Trophoblast cell (in vitro differentiated cells and primary cell): Measurements from ENCODE around the gene AGPAT3. TPM values are rescaled to one million over a fixed set of nuclear protein-coding genes. Genes with fewer than 3 reads are reported as not detected.

Experiments used
- DNase-seq, 2 donors: peaks; one replicate each; pipeline ENCODE4 v3.0.0-alpha.2; 2016
- H2AFZ ChIP-seq: 2 replicates; pipeline ENCODE4 v1.6.1; 2013; ENCODE audit warnings: low read length, moderate library complexity, mild to moderate bottlenecking; ENCODE audit not compliant: insufficient read depth, poor library complexity
- H2AK5ac ChIP-seq: 2 replicates; pipeline ENCODE4 v1.6.1; 2013; ENCODE audit warnings: mild to moderate bottlenecking, low read length
- H2BK120ac ChIP-seq: 2 replicates; pipeline ENCODE4 v1.6.1; 2013; ENCODE audit warnings: low read length, mild to moderate bottlenecking, moderate library complexity; ENCODE audit not compliant: insufficient read depth, poor library complexity
- H2BK12ac ChIP-seq: 2 replicates; pipeline ENCODE4 v1.6.1; 2013; ENCODE audit warnings: mild to moderate bottlenecking, low read length, moderate library complexity
- H2BK5ac ChIP-seq: 2 replicates; pipeline ENCODE4 v1.6.1; 2013; ENCODE audit warnings: low read length, low read depth, moderate library complexity, mild to moderate bottlenecking; ENCODE audit not compliant: poor library complexity
- H3K14ac ChIP-seq: 2 replicates; pipeline ENCODE4 v1.6.1; 2013; ENCODE audit warnings: mild to moderate bottlenecking, low read length
- H3K18ac ChIP-seq: 2 replicates; pipeline ENCODE4 v1.6.1; 2013; ENCODE audit warnings: mild to moderate bottlenecking, low read length
- H3K23ac ChIP-seq: 2 replicates; pipeline ENCODE4 v1.6.1; 2013; ENCODE audit warnings: low read length
- H3K27ac ChIP-seq: 2 replicates; pipeline ENCODE4 v1.5.1; 2013; ENCODE audit warnings: low read depth, mild to moderate bottlenecking, inconsistent platforms, low read length, moderate library complexity
- H3K27me3 ChIP-seq: 2 replicates; pipeline ENCODE4 v1.6.1; 2013; ENCODE audit warnings: inconsistent platforms, mild to moderate bottlenecking, low read length, moderate library complexity; ENCODE audit not compliant: insufficient read depth
- H3K36me3 ChIP-seq, 2 experiments: 1 replicate in 1 of 2; 2 replicates in 1 of 2; pipeline ENCODE4 v1.6.1; 2013; ENCODE audit warnings: low read length in 2 of 2, mild to moderate bottlenecking in 2 of 2, moderate library complexity in 1 of 2; ENCODE audit not compliant: insufficient read depth in 2 of 2, control insufficient read depth in 1 of 2
- H3K4ac ChIP-seq: 2 replicates; pipeline ENCODE4 v1.6.1; 2013; ENCODE audit warnings: low read depth, mild to moderate bottlenecking, low read length, moderate library complexity
- H3K4me1 ChIP-seq, 2 experiments: 1 replicate in 1 of 2; 2 replicates in 1 of 2; pipeline ENCODE4 v1.6.1; 2013; ENCODE audit warnings: low read length in 2 of 2, mild to moderate bottlenecking in 2 of 2, moderate library complexity in 1 of 2; ENCODE audit not compliant: insufficient read depth in 2 of 2, control insufficient read depth in 1 of 2
- H3K4me2 ChIP-seq: 2 replicates; pipeline ENCODE4 v1.6.1; 2013; ENCODE audit warnings: inconsistent platforms, mild to moderate bottlenecking, low read length, moderate library complexity
- H3K4me3 ChIP-seq: 2 replicates; pipeline ENCODE4 v1.5.1; 2013; ENCODE audit warnings: mild to moderate bottlenecking, low read depth, low read length, inconsistent platforms
- H3K79me1 ChIP-seq: one replicate; pipeline ENCODE4 v1.6.1; 2013; ENCODE audit warnings: low read length
- H3K79me2 ChIP-seq: 2 replicates; pipeline ENCODE4 v1.6.1; 2013; ENCODE audit warnings: low read length, mild to moderate bottlenecking; ENCODE audit not compliant: control insufficient read depth, insufficient read depth, poor library complexity
- H3K9ac ChIP-seq: 2 replicates; pipeline ENCODE4 v1.6.1; 2013; ENCODE audit warnings: mild to moderate bottlenecking, low read length
- H3K9me3 ChIP-seq: 2 replicates; pipeline ENCODE4 v1.6.1; 2013; ENCODE audit warnings: low read depth, mild to moderate bottlenecking, control low read depth, inconsistent platforms, low read length; ENCODE audit not compliant: insufficient read depth
- H4K12ac ChIP-seq: 2 replicates; pipeline ENCODE4 v1.6.1; 2013; ENCODE audit warnings: low read depth, mild to moderate bottlenecking, low read length, moderate library complexity
- H4K8ac ChIP-seq: 2 replicates; pipeline ENCODE4 v1.6.1; 2013; ENCODE audit warnings: low read depth, mild to moderate bottlenecking, low read length, moderate library complexity
- H4K91ac ChIP-seq: one replicate; pipeline ENCODE4 v1.6.1; 2013; ENCODE audit warnings: low read depth, mild to moderate bottlenecking, low read length, moderate library complexity
- WGBS: extraction: QIAGEN DNeasy Blood & Tissue Kit; methylation state at CpG from one replicate; pipeline ENCODE4 v1.1.7; 2013; ENCODE audit warnings: missing lambda C conversion rate; ENCODE audit not compliant: insufficient read length, insufficient coverage; ENCODE audit errors: extremely low coverage; 5-methylcytosine and 5-hydroxymethylcytosine counted together
- polyA plus RNA-seq: library from polyadenylated mRNA; stranded (reverse); fragments of 200-250 nt; gene quantifications from 2 replicates; pipeline ENCODE4 v1.2.3, GENCODE V29; 2013

AGPAT3 gene, protein sequence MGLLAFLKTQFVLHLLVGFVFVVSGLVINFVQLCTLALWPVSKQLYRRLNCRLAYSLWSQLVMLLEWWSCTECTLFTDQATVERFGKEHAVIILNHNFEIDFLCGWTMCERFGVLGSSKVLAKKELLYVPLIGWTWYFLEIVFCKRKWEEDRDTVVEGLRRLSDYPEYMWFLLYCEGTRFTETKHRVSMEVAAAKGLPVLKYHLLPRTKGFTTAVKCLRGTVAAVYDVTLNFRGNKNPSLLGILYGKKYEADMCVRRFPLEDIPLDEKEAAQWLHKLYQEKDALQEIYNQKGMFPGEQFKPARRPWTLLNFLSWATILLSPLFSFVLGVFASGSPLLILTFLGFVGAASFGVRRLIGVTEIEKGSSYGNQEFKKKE
- 9.7 and 10.3 TPM in 2 replicates for polyA plus RNA-seq

DNA sequence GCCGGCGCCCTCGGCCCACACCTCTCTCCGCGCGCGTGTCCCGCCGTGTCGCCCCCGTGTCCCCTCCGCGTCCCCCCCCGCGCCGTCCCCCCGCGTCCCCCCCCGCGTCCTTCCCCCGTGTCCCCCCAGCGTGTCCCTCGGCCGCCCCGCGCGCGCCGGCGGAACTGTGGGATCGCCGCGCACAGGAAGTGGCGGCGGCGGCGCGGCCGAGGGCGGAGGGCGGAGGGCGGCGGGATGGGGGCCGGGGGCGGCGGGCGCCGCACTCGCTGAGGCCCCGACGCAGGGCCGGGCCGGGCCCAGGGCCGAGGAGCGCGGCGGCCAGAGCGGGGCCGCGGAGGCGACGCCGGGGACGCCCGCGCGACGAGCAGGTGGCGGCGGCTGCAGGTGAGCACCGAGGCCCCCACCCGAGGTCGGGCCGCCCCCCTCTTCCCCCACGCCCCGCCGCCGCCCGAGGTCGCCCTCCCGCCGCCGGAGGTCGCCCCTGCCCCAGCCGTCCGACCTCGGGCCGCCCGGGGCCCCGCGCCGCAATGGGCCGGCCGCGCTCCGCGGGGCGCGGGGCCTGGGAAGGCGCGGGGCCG lies at the start of gene AGPAT3:
Gene AGPAT3 (plus strand): TSS at position 262 of the 578 bp plus-strand sequence. CDS start 94,459 bp downstream, outside the sequence.
- peak within 1 kb of the TSS; percentile 74 for H3K18ac ChIP-seq
- peak within 1 kb of the TSS; percentile 52 for H4K91ac ChIP-seq
- no peak within 1 kb of the TSS for H2AK5ac ChIP-seq
- peak within 1 kb of the TSS; percentile 46 for H4K12ac ChIP-seq
- no peak within 1 kb of the TSS for H2BK12ac ChIP-seq
- peaks cover 8% of the 10 kb centered on the region for H3K27me3 ChIP-seq
- H2AFZ ChIP-seq = peak within 1 kb of the TSS; percentile 61
- H3K4ac ChIP-seq = no peak within 1 kb of the TSS
- H3K9me3 ChIP-seq = no peaks in the 10 kb centered on the region
- H3K79me1 ChIP-seq = peaks cover 3% of the 10 kb centered on the region
- no CpG with 5 or more reads among the region's 102 CpGs for WGBS
- H4K8ac ChIP-seq = peak within 1 kb of the TSS; percentile 81
- H3K9ac ChIP-seq = no peak within 1 kb of the TSS
- peak within 1 kb of the TSS; percentile 81 for H3K4me2 ChIP-seq
- no peak within 1 kb of the TSS for H3K23ac ChIP-seq
- peak within 1 kb of the TSS; percentile 61 for H3K14ac ChIP-seq
- peaks cover 5 to 10% of the 10 kb centered on the region in 2 experiments for H3K4me1 ChIP-seq
- H3K36me3 ChIP-seq = peaks cover 0 to 2% of the 10 kb centered on the region in 2 experiments
- peak within 1 kb of the TSS; percentile 9 for H2BK120ac ChIP-seq
- H2BK5ac ChIP-seq = no peak within 1 kb of the TSS
- H3K4me3 ChIP-seq = peak within 1 kb of the TSS; percentile 58
- H3K27ac ChIP-seq = no peak within 1 kb of the TSS
- H3K79me2 ChIP-seq = no peaks in the 10 kb centered on the region
- peak in 1 of 2 donors; percentile 5 for DNase-seq

DNA sequence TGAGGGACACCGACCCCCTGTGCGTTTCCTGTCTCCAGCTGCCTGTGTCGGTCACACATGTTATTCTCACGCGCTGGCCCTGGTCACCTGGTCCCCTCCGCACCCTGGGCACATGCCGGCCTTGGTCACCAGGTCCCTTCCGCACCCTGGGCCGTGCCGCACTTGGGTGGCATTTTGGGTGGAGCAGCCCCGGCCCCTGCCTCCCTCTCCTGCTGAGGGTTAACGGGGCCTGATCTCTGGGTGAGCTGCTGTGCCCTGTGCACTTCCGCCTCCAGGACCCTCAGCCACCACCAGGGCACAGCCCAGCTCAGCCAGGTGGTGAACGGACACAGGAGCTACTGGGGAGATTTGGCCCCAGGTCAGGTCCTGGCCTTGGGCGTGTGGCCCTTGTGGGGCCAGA lies 49.0 kb upstream of the AGPAT3 start:
- H4K8ac ChIP-seq = no peak overlapping the region
- peaks cover 0 to 1% of the 10 kb centered on the region in 2 experiments for H3K4me1 ChIP-seq
- H2AK5ac ChIP-seq = no peak overlapping the region
- H4K91ac ChIP-seq = no peak overlapping the region
- no peaks in the 10 kb centered on the region for H3K27me3 ChIP-seq
- no peak overlapping the region for H4K12ac ChIP-seq
- H3K27ac ChIP-seq = no peak overlapping the region
- peaks cover 7% of the 10 kb centered on the region for H3K9me3 ChIP-seq
- no peak overlapping the region for H3K4me3 ChIP-seq
- no peak overlapping the region for H2BK120ac ChIP-seq
- H3K79me2 ChIP-seq = no peaks in the 10 kb centered on the region
- H3K9ac ChIP-seq = no peak overlapping the region
- WGBS = no CpG with 5 or more reads among the region's 15 CpGs
- no peak overlapping the region for H3K14ac ChIP-seq
- no peak overlapping the region for H2BK12ac ChIP-seq
- H3K79me1 ChIP-seq = no peaks in the 10 kb centered on the region
- no peak overlapping the region for H3K23ac ChIP-seq
- H3K18ac ChIP-seq = no peak overlapping the region
- no peak overlapping the region for H3K4ac ChIP-seq
- no peak for DNase-seq
- no peak overlapping the region for H2BK5ac ChIP-seq
- no peak overlapping the region for H3K4me2 ChIP-seq
- H2AFZ ChIP-seq = no peak overlapping the region
- H3K36me3 ChIP-seq = no peaks in the 10 kb centered on the region

DNA sequence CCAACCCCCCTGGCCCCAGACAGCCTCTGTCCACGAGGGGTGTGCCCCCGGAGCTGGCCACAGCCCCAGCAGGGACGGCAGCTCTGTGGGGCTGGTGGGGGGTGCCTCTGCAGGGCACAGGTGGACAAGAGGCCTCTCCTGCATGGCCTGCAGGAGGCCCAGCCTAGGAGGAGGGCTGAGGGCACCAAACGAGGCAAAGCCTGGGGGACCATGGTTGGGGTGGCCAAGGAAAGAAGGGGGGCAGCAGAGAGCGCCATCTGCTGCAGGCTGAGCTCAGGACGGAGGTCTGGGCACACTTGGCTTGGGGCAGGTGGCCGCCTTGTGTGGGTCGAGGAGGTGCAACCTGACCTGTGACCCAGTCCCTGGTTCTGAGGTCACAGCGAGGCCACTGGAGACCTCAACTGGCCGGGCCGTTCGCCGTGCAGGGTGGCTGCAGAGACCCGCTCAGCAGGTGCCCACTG lies 48.4 kb upstream of the AGPAT3 start:
- Histone ChIP-seq H3K27ac (no peak overlapping the region), H3K4ac (no peak overlapping the region), H4K91ac (no peak overlapping the region), H3K14ac (no peak overlapping the region), H2AK5ac (no peak overlapping the region), H3K79me2 (no peaks in the 10 kb centered on the region), H2BK5ac (no peak overlapping the region), H2BK12ac (no peak overlapping the region), H4K8ac (no peak overlapping the region), H3K79me1 (no peaks in the 10 kb centered on the region), H3K18ac (no peak overlapping the region), H3K4me3 (no peak overlapping the region), H2AFZ (no peak overlapping the region), H3K36me3 (no peaks in the 10 kb centered on the region), H3K27me3 (no peaks in the 10 kb centered on the region), H3K9me3 (peaks cover 7% of the 10 kb centered on the region), H2BK120ac (no peak overlapping the region), H3K23ac (no peak overlapping the region), H3K9ac (no peak overlapping the region), H3K4me1 (no peaks in the 10 kb centered on the region), H3K4me2 (no peak overlapping the region), H4K12ac (no peak overlapping the region)
- WGBS = no CpG with 5 or more reads among the region's 14 CpGs
- no peak for DNase-seq

DNA sequence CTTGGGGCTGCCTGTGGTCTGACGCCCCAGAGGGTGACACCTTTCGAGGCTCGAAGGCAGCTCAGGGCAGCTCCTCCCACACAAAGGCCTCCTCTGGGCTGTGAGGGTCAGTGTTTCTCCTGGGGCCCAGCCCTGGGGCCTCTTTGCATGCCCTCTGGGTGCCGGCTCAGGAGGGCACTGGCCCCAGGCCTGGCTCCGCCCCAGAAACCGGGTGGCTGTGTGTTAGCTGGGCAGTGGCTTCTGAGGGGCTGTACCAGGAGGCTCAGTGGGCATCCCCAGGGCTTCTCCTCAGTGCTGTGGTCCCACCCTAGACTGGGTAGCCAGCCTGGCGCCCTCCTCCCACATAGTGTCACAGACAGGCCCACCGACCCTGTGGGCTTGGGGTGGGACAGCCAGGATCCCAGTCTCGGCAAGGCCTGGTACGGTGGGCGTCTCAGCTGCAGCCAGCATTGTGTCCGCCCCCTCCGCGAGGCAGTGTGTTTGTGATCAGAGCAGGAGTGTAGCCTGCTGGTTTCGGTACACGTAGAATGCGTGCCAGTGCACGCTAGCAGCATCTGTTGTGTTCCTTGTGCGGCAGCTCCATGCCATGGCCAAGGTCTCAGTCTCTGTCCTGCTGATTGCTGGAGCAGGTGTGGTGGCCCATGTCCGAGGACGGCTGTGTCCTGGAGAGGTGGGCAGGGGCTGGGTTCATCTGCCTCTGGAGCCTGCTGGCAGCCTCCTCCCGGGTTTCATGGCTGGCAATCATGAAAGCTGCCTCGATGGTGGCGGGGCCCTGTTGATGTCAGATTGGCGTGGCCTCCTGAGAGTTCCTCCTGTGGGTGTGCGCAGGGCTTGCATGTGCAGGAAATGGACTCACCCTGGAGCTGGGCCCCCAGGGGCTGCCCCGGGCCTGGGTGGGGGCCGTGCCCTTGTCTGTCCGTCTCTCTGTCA lies 47.6 kb upstream of the AGPAT3 start:
- no peak overlapping the region for H3K4ac ChIP-seq

More for the DNA sequence above, 47.6 kb upstream of the AGPAT3 start:
- Histone ChIP-seq H3K18ac (no peak overlapping the region), H3K27me3 (no peaks in the 10 kb centered on the region), H3K4me3 (no peak overlapping the region), H3K27ac (no peak overlapping the region), H2AK5ac (no peak overlapping the region), H2AFZ (no peak overlapping the region), H3K9ac (no peak overlapping the region), H3K36me3 (no peaks in the 10 kb centered on the region), H3K4me1 (no peaks in the 10 kb centered on the region), H3K79me1 (no peaks in the 10 kb centered on the region), H3K14ac (no peak overlapping the region), H2BK5ac (no peak overlapping the region), H4K8ac (no peak overlapping the region), H3K23ac (no peak overlapping the region), H3K79me2 (no peaks in the 10 kb centered on the region), H4K12ac (no peak overlapping the region), H3K9me3 (peaks cover 7% of the 10 kb centered on the region), H4K91ac (no peak overlapping the region), H2BK12ac (no peak overlapping the region), H2BK120ac (no peak overlapping the region), H3K4me2 (no peak overlapping the region)
- no peak for DNase-seq
- no CpG with 5 or more reads among the region's 29 CpGs for WGBS
